HepG2 (cell line): ENCODE measurements around the gene KRTAP19-7. TPM values are rescaled to one million over a fixed set of nuclear protein-coding genes. Genes with fewer than 3 reads are reported as not detected.

Experiments
- ATAC-seq: fragments of 200-7000 bp; cut with Tn5 transposase; 3 replicates; pipeline ENCODE4 v1.9.1; 2020; ENCODE audit warnings: mild to moderate bottlenecking, moderate library complexity
- Bru-seq: library from RNA; stranded (reverse); fragments of 400-500 nt; gene quantifications from one replicate; lab custom pipeline; 2021; lab: Mats Ljungman, UMichigan
- BruChase-seq, 2 experiments: library from RNA; stranded (reverse); fragments of 400-500 nt; gene quantifications; one replicate each; lab custom pipeline; 2021; lab: Mats Ljungman, UMichigan
- BruUV-seq: library from RNA; stranded (reverse); fragments of 400-500 nt; replicated peaks from 2 replicates; lab custom pipeline; 2021; lab: Mats Ljungman, UMichigan
- CTCF ChIA-PET: fragments of 300-600 bp; formaldehyde crosslinking; extraction: SDS; loops from one replicate; lab custom pipeline; 2021; ENCODE audit warnings: low total read pairs, inconsistent platforms, low intra/inter-chr PET ratio; lab: Yijun Ruan, JAX
- POLR2A ChIA-PET: fragments of 350-600 bp; sonication (Branson Sonifier 250); formaldehyde crosslinking; loops from one replicate; lab custom pipeline; 2020; ENCODE audit warnings: antibody characterized with exemption, inconsistent platforms; lab: Yijun Ruan, JAX
- DNase-seq: peaks from one replicate; pipeline ENCODE4 v3.0.0-alpha.2; 2015; ENCODE audit warnings: low spot score
- FAIRE-seq: peaks from 3 replicates; lab custom pipeline; 2011; peaks lifted over from hg19 to GRCh38; lab: Jason Lieb, UNC
- H2AFZ ChIP-seq: one replicate; pipeline ENCODE4 v1.6.1; 2011; ENCODE audit warnings: low read length, inconsistent platforms
- H3K27ac ChIP-seq: fragments of 300-600 bp; 3 replicates; pipeline ENCODE4 v1.8.0; 2011; ENCODE audit warnings: mixed run types, mild to moderate bottlenecking, mixed read lengths, low read length, inconsistent platforms; ENCODE audit not compliant: insufficient read depth; ENCODE audit errors: extremely low read length
- H3K27me3 ChIP-seq, 2 experiments: fragments of 200-600 bp in 1 of 2; 2 replicates in 1 of 2; 3 replicates in 1 of 2; pipeline versions ENCODE4 v1.6.0 to v1.8.0; 2011; ENCODE audit warnings: low read length in 2 of 2, mild to moderate bottlenecking in 2 of 2, moderate library complexity in 2 of 2, inconsistent platforms in 1 of 2; ENCODE audit not compliant: insufficient read depth in 2 of 2, control insufficient read depth in 1 of 2
- H3K36me3 ChIP-seq, 2 experiments: fragments of 200-600 bp in 1 of 2; replicated peaks in 1 of 2; 2 replicates in 1 of 2; 3 replicates in 1 of 2; pipeline versions ENCODE4 v1.5.1 to v1.8.0; 2011; ENCODE audit warnings: low read length in 2 of 2, inconsistent platforms in 1 of 2; ENCODE audit not compliant: insufficient read depth in 2 of 2, control insufficient read depth in 1 of 2
- H3K4me1 ChIP-seq: 2 replicates; pipeline ENCODE4 v1.5.1; 2012; ENCODE audit warnings: low read length, inconsistent platforms; ENCODE audit not compliant: insufficient read depth
- H3K4me2 ChIP-seq: 2 replicates; pipeline ENCODE4 v1.6.0; 2011; ENCODE audit warnings: low read depth, low read length, inconsistent platforms
- H3K4me3 ChIP-seq, 3 experiments: fragments of 200-600 bp in 1 of 3; sonication (generic), shearing (Covaris generic) in 1 of 3; replicated peaks in 1 of 3; 2 replicates each; pipeline ENCODE4 v1.5.1; 2011 to 2016; ENCODE audit warnings: low read length in 3 of 3, inconsistent platforms in 2 of 3, low read depth in 2 of 3, mild to moderate bottlenecking in 2 of 3, control low read depth in 1 of 3, mixed read lengths in 1 of 3; ENCODE audit not compliant: insufficient read depth in 1 of 3
- H3K79me2 ChIP-seq: one replicate; pipeline ENCODE4 v1.6.1; 2011; ENCODE audit warnings: low read length, inconsistent platforms; ENCODE audit not compliant: insufficient read depth
- H3K9ac ChIP-seq: 2 replicates; pipeline ENCODE4 v1.6.0; 2011; ENCODE audit warnings: mild to moderate bottlenecking, low read depth, low read length, inconsistent platforms; ENCODE audit not compliant: insufficient read depth
- H3K9me3 ChIP-seq: 2 replicates; pipeline ENCODE4 v1.5.1; 2012; ENCODE audit warnings: mild to moderate bottlenecking, low read length
- H4K20me1 ChIP-seq: 2 replicates; pipeline ENCODE4 v1.6.0; 2011; ENCODE audit warnings: inconsistent platforms, mild to moderate bottlenecking, low read length, moderate library complexity; ENCODE audit not compliant: insufficient read depth
- BCLAF1 ChIP-seq: fragments of 450-650 bp; IDR thresholded peaks from 2 replicates; pipeline ENCODE4 v1.6.1; 2017; ENCODE audit warnings: mild to moderate bottlenecking
- ETV6 ChIP-seq: sonication (generic); formaldehyde crosslinking; conservative IDR thresholded peaks from 2 replicates; pipeline ENCODE4 v1.4.0; 2020; ENCODE audit warnings: missing genetic modification reagents
- FOXP1 ChIP-seq, 2 experiments: fragments of 450-650 bp in 1 of 2; IDR thresholded peaks; 2 replicates each; pipeline ENCODE4 v1.6.1; 2017 to 2018; ENCODE audit warnings: antibody characterized with exemption in 1 of 2
- HMGXB4 ChIP-seq, 2 experiments: sonication (generic) in 1 of 2; formaldehyde crosslinking in 1 of 2; IDR thresholded peaks; 2 replicates each; pipeline versions ENCODE4 v1.4.0 to v1.6.1; 2018 to 2020; ENCODE audit warnings: missing genetic modification reagents in 2 of 2, borderline replicate concordance in 1 of 2, low read depth in 1 of 2, mild to moderate bottlenecking in 1 of 2, missing biosample characterization in 1 of 2
- PCBP2 ChIP-seq: fragments of 200-400 bp; formaldehyde crosslinking; optimal IDR thresholded peaks from 2 replicates; pipeline ENCODE3; 2018; ENCODE audit warnings: low read length, low read depth; ENCODE audit not compliant: poor library complexity, severe bottlenecking
- TBX3 ChIP-seq: fragments of 450-650 bp; IDR thresholded peaks from 2 replicates; pipeline ENCODE4 v1.6.1; 2017; ENCODE audit warnings: antibody characterized with exemption, mild to moderate bottlenecking, inconsistent platforms, borderline replicate concordance
- TMF1 ChIP-seq: sonication (generic); formaldehyde crosslinking; IDR thresholded peaks from 2 replicates; pipeline ENCODE4 v1.8.1; 2022; ENCODE audit warnings: low read depth, missing genetic modification reagents
- WIZ ChIP-seq: sonication (generic); formaldehyde crosslinking; IDR thresholded peaks from 2 replicates; pipeline ENCODE4 v1.5.1; 2020; ENCODE audit warnings: mild to moderate bottlenecking, missing genetic modification reagents
- ZC3H13 ChIP-seq: sonication (generic); formaldehyde crosslinking; IDR thresholded peaks from 2 replicates; pipeline ENCODE4 v1.8.1; 2023; ENCODE audit warnings: mild to moderate bottlenecking, missing genetic modification reagents, moderate library complexity
- ZNF7 ChIP-seq: IDR thresholded peaks from 2 replicates; pipeline ENCODE4 v1.6.1; 2016; ENCODE audit warnings: missing biosample characterization, missing genetic modification reagents
- WGBS: methylation state at CpG from one replicate; pipeline ENCODE4 v1.1.6; 2017; ENCODE audit warnings: low lambda C conversion rate; 5-methylcytosine and 5-hydroxymethylcytosine counted together
- in situ Hi-C: cut with HindIII; loops from 2 replicates; pipeline ENCODE4 v1.10.0; 2017; ENCODE audit warnings: low pct_unique_long_range_greater_than_20kb; ENCODE audit not compliant: extremely low pct_ligation_motif_present
- intact Hi-C: fragments of 100-400 bp; cut with micrococcal nuclease; formaldehyde crosslinking; loops from one replicate; pipeline ENCODE4 v1.10.0; 2022; ENCODE audit not compliant: unreplicated experiment
- long read RNA-seq, 2 experiments: library from RNA in 1 of 2; library from polyadenylated mRNA in 1 of 2; stranded (forward) in 1 of 2; unstranded in 1 of 2; transcript quantifications; one replicate each; pipeline ENCODE4 v2.0.0, GENCODE V29; 2019 to 2022
- polyA minus RNA-seq, 3 experiments: library from RNA; depleted of rRNA, polyadenylated mRNA; stranded (reverse); fragments of >200 nt; gene quantifications; 2 replicates each; pipeline ENCODE4 v1.2.3, GENCODE V29; 2011; ENCODE audit warnings: low replicate concordance in 1 of 3
- polyA plus RNA-seq, 8 experiments: library from polyadenylated mRNA; depleted of rRNA in 3 of 8; stranded (reverse) in 7 of 8; unstranded in 1 of 8; fragments of >200 nt; fragmentation: Illumina TruSeq in 4 of 8; extraction: Trizol in 4 of 8; gene quantifications; 2 replicates each; pipeline versions ENCODE4 v1.2.1 to v1.2.3, GENCODE V29; 2011 to 2016; ENCODE audit warnings: low read depth in 4 of 8, missing spikeins in 1 of 8, mixed read lengths in 1 of 8; ENCODE audit not compliant: insufficient read depth in 1 of 8
- total RNA-seq, 5 experiments: library from RNA; depleted of rRNA; stranded (reverse); fragments of >200 nt; fragmentation: Illumina TruSeq; extraction: Trizol; gene quantifications; 2 replicates each; pipeline ENCODE4 v1.2.3, GENCODE V29; 2016; ENCODE audit warnings: low read depth in 1 of 5
- TF ChIP-seq, protein P1 (sequence below): sonication (generic); formaldehyde crosslinking; IDR thresholded peaks from 2 replicates; pipeline ENCODE4 v1.5.1; 2020; ENCODE audit warnings: missing genetic modification reagents, mild to moderate bottlenecking, borderline replicate concordance

The KRTAP19-7 gene, protein sequence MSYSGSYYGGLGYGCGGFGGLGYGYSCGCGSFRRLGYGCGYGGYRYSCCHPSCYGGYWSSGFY
- not detected in 2 replicates for total RNA-seq (2016; rRNA removed; fragmentation: Illumina TruSeq; extraction: Trizol)
- not detected in 2 replicates for total RNA-seq (2016; cell fraction: cytosol; rRNA removed; fragmentation: Illumina TruSeq; extraction: Trizol; ENCODE audit: low read depth)
- total RNA-seq (2016; cell fraction: insoluble cytoplasmic fraction; rRNA removed; fragmentation: Illumina TruSeq; extraction: Trizol), result not detected in 2 replicates
- total RNA-seq (2016; cell fraction: membrane; rRNA removed; fragmentation: Illumina TruSeq; extraction: Trizol), result not detected in 2 replicates
- not detected in 2 replicates for total RNA-seq (2016; cell fraction: nucleus; rRNA removed; fragmentation: Illumina TruSeq; extraction: Trizol)
- not detected in 2 replicates for polyA plus RNA-seq (2011; rRNA removed)
- polyA plus RNA-seq (2011; cell fraction: cytosol; rRNA removed), result not detected in 2 replicates
- polyA plus RNA-seq (2011; cell fraction: nucleus; rRNA removed), result not detected in 2 replicates
- not detected in 2 replicates for polyA plus RNA-seq (2012)
- polyA plus RNA-seq (2016; cell fraction: cytosol; fragmentation: Illumina TruSeq; extraction: Trizol; ENCODE audit: low read depth), result not detected in 2 replicates
- not detected in 2 replicates for polyA plus RNA-seq (2016; cell fraction: insoluble cytoplasmic fraction; fragmentation: Illumina TruSeq; extraction: Trizol; ENCODE audit: low read depth)
- polyA plus RNA-seq (2016; cell fraction: membrane; fragmentation: Illumina TruSeq; extraction: Trizol; ENCODE audit: low read depth), result not detected in 2 replicates
- polyA plus RNA-seq (2016; cell fraction: nucleus; fragmentation: Illumina TruSeq; extraction: Trizol; ENCODE audit: insufficient read depth, low read depth), result not detected in 2 replicates
- not detected in 2 replicates for polyA minus RNA-seq (2011; rRNA and poly(A)+ RNA removed; ENCODE audit: low replicate concordance)
- not detected in 2 replicates for polyA minus RNA-seq (2011; cell fraction: cytosol; rRNA and poly(A)+ RNA removed)
- polyA minus RNA-seq (2011; cell fraction: nucleus; rRNA and poly(A)+ RNA removed), result not detected in 2 replicates
- Bru-seq, nascent RNA, result not detected
- not detected for BruChase-seq, experiment 1, labeled RNA remaining after a 6-hour chase
- not detected for BruChase-seq, experiment 2, labeled RNA remaining after a 2-hour chase
- long read RNA-seq, experiment 1, result 0 reads
- long read RNA-seq, experiment 2, result 0 reads

DNA sequence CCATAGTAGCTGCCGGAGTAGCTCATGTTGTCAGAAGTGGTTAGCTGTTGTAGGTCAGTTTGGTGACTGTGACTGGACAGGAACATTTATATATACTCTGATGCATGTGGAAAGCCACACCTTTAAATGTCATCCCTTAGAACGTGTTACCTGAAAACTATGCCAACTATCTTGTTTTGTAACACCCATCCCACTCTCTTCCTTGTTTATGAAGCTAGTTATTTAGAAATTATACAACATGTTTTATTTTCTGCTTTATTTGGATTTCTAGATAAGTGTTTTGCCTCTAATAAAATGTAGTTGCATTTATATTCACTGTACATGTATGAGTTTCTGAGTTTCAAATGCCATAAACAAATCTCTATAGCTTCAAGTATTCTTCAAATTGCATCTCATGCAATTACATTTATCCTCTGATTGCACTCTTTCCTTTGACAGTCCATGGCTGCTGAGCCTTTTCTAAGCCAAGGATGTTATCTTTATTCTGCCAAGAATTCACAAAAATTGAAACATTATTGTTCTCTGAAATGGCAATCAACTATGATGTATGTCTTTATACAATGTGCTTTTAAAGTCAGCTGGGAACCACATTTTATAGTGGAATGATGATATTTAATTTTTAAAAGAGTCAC lies at the start of gene KRTAP19-7:
Gene KRTAP19-7 (minus strand): TSS at position 51 of the 632 bp plus-strand sequence. CDS start 25 bp downstream, at position 26.
- no peak for ATAC-seq
- BruUV-seq, result no TSS peak
- CTCF ChIA-PET, result no interaction called here
- Histone ChIP-seq H3K4me2 (no peak within 1 kb of the TSS), H3K9me3 (peaks cover 86% of the 10 kb centered on the region), H3K9ac (no peak within 1 kb of the TSS), H3K27me3 (no peaks in the 10 kb centered on the region), H3K36me3 (no peaks in the 10 kb centered on the region), H3K79me2 (no peaks in the 10 kb centered on the region), H3K4me1 (no peaks in the 10 kb centered on the region), H3K4me3 (no peak within 1 kb of the TSS), H3K27ac (no peak within 1 kb of the TSS), H2AFZ (no peak within 1 kb of the TSS), H4K20me1 (no peaks in the 10 kb centered on the region)
- in situ Hi-C loops (no loop called here), intact Hi-C loops (no loop called here)
- FAIRE-seq, result no peak
- WGBS, result 29% methylated on average over 2 of the region's 2 CpGs
- POLR2A ChIA-PET, result no interaction called here
- DNase-seq, result no peak
- TF ChIP-seq FOXP1 (IDR thresholded peaks at IDR 0.05) (no peak), FOXP1 (CRISPR knock-in tag; IDR thresholded peaks at IDR 0.05) (no peak), ETV6 (no peak), WIZ (CRISPR knock-in tag) (no peak), BCLAF1 (no peak), TMF1 (no peak), ZC3H13 (CRISPR knock-in tag) (no peak), HMGXB4 (CRISPR knock-in tag; IDR thresholded peaks at IDR 0.05; ENCODE audit: borderline replicate concordance in 1 of 2, low read depth in 1 of 2) (no peak), ZNF7 (CRISPR knock-in tag) (no peak), TBX3 (no peak), PCBP2 (no peak)
- TF ChIP-seq, protein P1, sequence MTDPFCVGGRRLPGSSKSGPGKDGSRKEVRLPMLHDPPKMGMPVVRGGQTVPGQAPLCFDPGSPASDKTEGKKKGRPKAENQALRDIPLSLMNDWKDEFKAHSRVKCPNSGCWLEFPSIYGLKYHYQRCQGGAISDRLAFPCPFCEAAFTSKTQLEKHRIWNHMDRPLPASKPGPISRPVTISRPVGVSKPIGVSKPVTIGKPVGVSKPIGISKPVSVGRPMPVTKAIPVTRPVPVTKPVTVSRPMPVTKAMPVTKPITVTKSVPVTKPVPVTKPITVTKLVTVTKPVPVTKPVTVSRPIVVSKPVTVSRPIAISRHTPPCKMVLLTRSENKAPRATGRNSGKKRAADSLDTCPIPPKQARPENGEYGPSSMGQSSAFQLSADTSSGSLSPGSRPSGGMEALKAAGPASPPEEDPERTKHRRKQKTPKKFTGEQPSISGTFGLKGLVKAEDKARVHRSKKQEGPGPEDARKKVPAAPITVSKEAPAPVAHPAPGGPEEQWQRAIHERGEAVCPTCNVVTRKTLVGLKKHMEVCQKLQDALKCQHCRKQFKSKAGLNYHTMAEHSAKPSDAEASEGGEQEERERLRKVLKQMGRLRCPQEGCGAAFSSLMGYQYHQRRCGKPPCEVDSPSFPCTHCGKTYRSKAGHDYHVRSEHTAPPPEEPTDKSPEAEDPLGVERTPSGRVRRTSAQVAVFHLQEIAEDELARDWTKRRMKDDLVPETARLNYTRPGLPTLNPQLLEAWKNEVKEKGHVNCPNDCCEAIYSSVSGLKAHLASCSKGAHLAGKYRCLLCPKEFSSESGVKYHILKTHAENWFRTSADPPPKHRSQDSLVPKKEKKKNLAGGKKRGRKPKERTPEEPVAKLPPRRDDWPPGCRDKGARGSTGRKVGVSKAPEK (CRISPR knock-in tag), result no peak
